Stimulated activated naive CD8-positive, alpha-beta T cell treated with anti-CD3 and anti-CD28 coated beads, Interleukin-15, amount 100 ng/mL, for 72 hours (primary cell): ENCODE data around the gene KCNIP4.
A peak's percentile ranks its signal among the peaks of the same experiment; 100 is the strongest.
"Not testable (repeated sequence)": the region's sequence is repeated elsewhere in the genome, so short reads cannot be mapped to it uniquely, and the experiment has no call there.

Source experiments
- ATAC-seq: fragments of 150-1000 bp; cut with Tn5 transposase; 2 replicates; pipeline ENCODE4 v1.10.0; 2021; ENCODE audit warnings: mild to moderate bottlenecking, moderate library complexity
- DNase-seq, 2 donors: peaks; one replicate each; pipeline ENCODE4 v3.0.0; 2021 to 2022
- H3K27ac Mint-ChIP-seq, 2 donors: one replicate each; pipeline ENCODE4 v1.8.0; 2022; ENCODE audit warnings: mild to moderate bottlenecking in 2 of 2, mixed read lengths in 2 of 2, moderate library complexity in 2 of 2
- H3K27me3 Mint-ChIP-seq: one replicate; pipeline ENCODE4 v1.8.0; 2022; ENCODE audit warnings: mixed read lengths
- H3K4me1 Mint-ChIP-seq: one replicate; pipeline ENCODE4 v1.8.0; 2022; ENCODE audit warnings: mild to moderate bottlenecking, mixed read lengths
- H3K4me3 Mint-ChIP-seq, 2 donors: one replicate each; pipeline ENCODE4 v1.8.0; 2022; ENCODE audit warnings: mild to moderate bottlenecking in 2 of 2, mixed read lengths in 2 of 2, moderate library complexity in 1 of 2
- H3K9me3 Mint-ChIP-seq, 2 donors: one replicate each; pipeline ENCODE4 v1.8.0; 2022; ENCODE audit warnings: mixed read lengths in 2 of 2

Gene KCNIP4

GRCh38 chr4:20760053-20760452, 1188.5 kb downstream of the KCNIP4 start:
- Mint-ChIP-seq H3K27ac (no peak overlapping the region), H3K4me3 (no peak overlapping the region), H3K4me1 (no peaks in the 10 kb centered on the region), H3K27me3 (no peaks in the 10 kb centered on the region), H3K9me3 (no peaks in the 10 kb centered on the region)
- ATAC-seq (no peak), DNase-seq (no peak)

GRCh38 chr4:20754036-20754435, 1194.5 kb downstream of the KCNIP4 start:
- DNase-seq (no peak), ATAC-seq (no peak)
- Mint-ChIP-seq H3K27me3 (no peaks in the 10 kb centered on the region), H3K9me3 (no peaks in the 10 kb centered on the region), H3K4me3 (no peak overlapping the region), H3K27ac (no peak overlapping the region), H3K4me1 (no peaks in the 10 kb centered on the region)

DNA sequence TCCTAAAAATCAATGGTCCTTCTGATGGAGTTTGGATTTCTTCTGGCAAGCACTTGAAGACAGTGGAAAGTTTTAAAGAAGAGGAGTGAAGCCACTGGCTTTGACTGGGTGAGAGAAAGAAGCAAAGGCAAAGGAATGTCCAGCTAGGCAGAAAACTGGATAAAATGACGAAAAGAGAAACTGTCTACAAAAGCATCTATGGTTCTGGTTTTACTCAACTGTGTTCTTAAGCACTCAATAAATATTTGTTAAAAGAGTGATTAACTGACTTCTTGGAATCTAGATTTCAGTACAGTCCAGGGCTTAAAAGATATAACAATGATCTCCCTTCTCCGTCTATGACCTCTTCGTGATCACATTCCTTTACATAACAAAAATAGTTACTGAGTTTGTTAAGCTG, 1195.9 kb downstream of the KCNIP4 start:
- Mint-ChIP-seq H3K27me3 (no peaks in the 10 kb centered on the region), H3K27ac (no peak overlapping the region), H3K4me1 (no peaks in the 10 kb centered on the region), H3K4me3 (no peak overlapping the region), H3K9me3 (no peaks in the 10 kb centered on the region)
- DNase-seq: no peak
- ATAC-seq: no peak

DNA sequence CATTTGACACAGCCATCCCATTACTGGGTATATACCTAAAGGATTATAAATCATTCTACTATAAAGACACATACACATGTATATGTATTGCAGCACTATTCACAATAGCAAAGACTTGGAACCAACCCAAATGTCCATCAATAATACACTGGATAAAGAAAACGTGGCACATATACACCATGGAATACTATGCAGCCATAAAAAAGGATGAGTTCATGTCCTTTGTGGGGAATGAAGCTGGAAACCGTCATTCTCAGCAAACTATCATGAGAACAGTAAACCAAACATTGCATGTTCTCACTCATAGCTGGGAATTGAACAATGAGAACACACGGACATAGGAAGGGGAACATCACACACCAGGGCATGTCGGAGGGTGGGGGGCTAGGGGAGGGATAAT, 1202.6 kb downstream of the KCNIP4 start:
- not testable (repeated sequence) for ATAC-seq, H3K9me3 Mint-ChIP-seq, H3K27me3 Mint-ChIP-seq, DNase-seq, H3K27ac Mint-ChIP-seq, H3K4me3 Mint-ChIP-seq, H3K4me1 Mint-ChIP-seq

- H3K27ac Mint-ChIP-seq: no peak overlapping the region
- DNase-seq: no peak
- H3K4me3 Mint-ChIP-seq: no peak overlapping the region
- peaks cover 28 to 38% of the 10 kb centered on the region in 2 donors for H3K9me3 Mint-ChIP-seq
- ATAC-seq: no peak
- H3K27me3 Mint-ChIP-seq: no peaks in the 10 kb centered on the region
- no peaks in the 10 kb centered on the region for H3K4me1 Mint-ChIP-seq
Observed at GRCh38 chr4:20735931-20736330, 1212.6 kb downstream of the KCNIP4 start.

GRCh38 chr4:20724915-20725314, 1223.7 kb downstream of the KCNIP4 start:
- Mint-ChIP-seq H3K27me3 (no peaks in the 10 kb centered on the region), H3K27ac (no peak overlapping the region), H3K4me1 (no peaks in the 10 kb centered on the region), H3K9me3 (peaks cover 3 to 20% of the 10 kb centered on the region in 2 donors), H3K4me3 (no peak overlapping the region)
- no peak for ATAC-seq
- DNase-seq: no peak

- H3K9me3 Mint-ChIP-seq: peaks cover 3 to 21% of the 10 kb centered on the region in 2 donors
Observed at GRCh38 chr4:20723463-20723862, 1225.1 kb downstream of the KCNIP4 start.

GRCh38 chr4:20723019-20723418, 1225.6 kb downstream of the KCNIP4 start:
- Mint-ChIP-seq H3K27me3 (no peaks in the 10 kb centered on the region), H3K4me1 (no peaks in the 10 kb centered on the region), H3K27ac (no peak overlapping the region), H3K9me3 (peaks cover 3 to 21% of the 10 kb centered on the region in 2 donors), H3K4me3 (no peak overlapping the region)
- DNase-seq (no peak), ATAC-seq (no peak)

More at GRCh38 chr4:20723463-20723862, 1225.1 kb downstream of the KCNIP4 start:
- Mint-ChIP-seq H3K4me1 (no peaks in the 10 kb centered on the region), H3K27ac (no peak overlapping the region), H3K4me3 (no peak overlapping the region), H3K27me3 (no peaks in the 10 kb centered on the region)
- DNase-seq (no peak), ATAC-seq (no peak)

DNA sequence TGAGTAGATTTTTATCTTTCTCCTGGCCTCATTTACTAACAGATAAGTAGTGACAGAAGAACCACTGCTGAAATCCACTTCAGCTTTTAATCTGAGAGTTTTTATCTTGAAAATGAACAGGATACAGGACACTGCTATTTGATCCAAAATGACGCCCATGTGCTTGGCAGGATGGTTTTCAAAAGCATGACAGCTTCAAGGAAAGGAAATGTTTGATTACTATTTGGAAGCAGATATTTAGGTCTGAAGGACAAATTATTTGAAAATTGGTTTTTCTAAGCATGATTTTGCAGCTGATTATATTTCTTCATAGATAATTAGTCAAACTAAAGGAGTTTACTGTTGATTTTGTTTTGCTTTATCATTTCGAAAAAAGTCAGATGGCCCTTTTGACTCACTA, 1237.2 kb downstream of the KCNIP4 start:
- Mint-ChIP-seq H3K4me1 (no peaks in the 10 kb centered on the region), H3K27ac (no peak overlapping the region), H3K4me3 (no peak overlapping the region), H3K27me3 (no peaks in the 10 kb centered on the region), H3K9me3 (peaks cover 0 to 5% of the 10 kb centered on the region in 2 donors)
- ATAC-seq: no peak
- DNase-seq: no peak

DNA sequence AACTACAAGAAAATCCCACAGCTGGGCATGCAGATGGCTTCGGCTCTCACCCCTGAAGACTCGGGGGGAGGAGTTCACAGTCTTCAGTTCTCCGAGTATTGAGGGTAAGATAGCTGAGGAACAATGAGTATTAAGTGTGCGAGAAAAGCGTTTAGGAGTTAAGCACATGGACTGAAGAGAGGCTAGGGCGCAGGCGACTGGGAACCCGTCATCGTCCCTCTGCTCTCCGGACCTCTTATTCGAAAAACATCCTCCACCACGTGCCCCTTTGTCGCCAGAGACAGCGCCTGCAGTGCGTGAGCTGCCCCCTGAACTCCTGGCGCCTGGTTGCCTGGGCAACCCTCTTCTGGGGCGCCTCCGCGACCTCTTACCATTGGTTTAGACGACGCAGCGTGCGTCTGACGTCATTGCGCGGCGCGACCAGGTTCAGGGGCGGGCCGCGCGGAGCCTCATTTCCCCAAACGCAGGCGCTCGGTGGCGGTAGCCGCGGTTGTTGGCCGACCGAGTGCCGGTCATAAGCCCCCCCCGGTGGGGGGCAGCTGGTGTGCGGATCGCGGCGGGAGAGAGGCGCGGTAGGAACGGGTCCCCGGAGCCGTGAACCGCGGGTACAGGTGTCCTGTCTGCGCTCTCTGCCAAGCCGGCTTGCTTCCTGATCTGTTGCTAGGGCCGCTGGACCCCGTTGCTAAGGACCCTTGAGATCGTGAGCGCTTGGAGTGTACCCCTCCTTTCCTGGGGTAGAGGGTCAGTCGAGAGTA, 1248.4 kb downstream of the KCNIP4 start, which contains the start of gene PACRGL:
Gene PACRGL (plus strand): TSS at position 452 of the 755 bp plus-strand sequence. CDS start 4,024 bp downstream, outside the sequence.
- no peaks in the 10 kb centered on the region for H3K27me3 Mint-ChIP-seq
- peak; percentile 100 for ATAC-seq
- peak within 1 kb of the TSS; percentile 91 to 93 for H3K4me3 Mint-ChIP-seq
- H3K4me1 Mint-ChIP-seq: peaks cover 51% of the 10 kb centered on the region
- peak; percentile 89 to 93 for DNase-seq
- peak within 1 kb of the TSS; percentile 96 for H3K27ac Mint-ChIP-seq
- no peaks in the 10 kb centered on the region for H3K9me3 Mint-ChIP-seq

- H3K9me3 Mint-ChIP-seq: no peaks in the 10 kb centered on the region
- H3K4me1 Mint-ChIP-seq: peaks cover 49% of the 10 kb centered on the region
- no peak overlapping the region for H3K27ac Mint-ChIP-seq
- DNase-seq (no peak), ATAC-seq (no peak)
- peak overlapping the region in 1 of 2 donors; percentile 46 for H3K4me3 Mint-ChIP-seq
- H3K27me3 Mint-ChIP-seq: no peaks in the 10 kb centered on the region
Observed at GRCh38 chr4:20698820-20699219, 1249.8 kb downstream of the KCNIP4 start.

- H3K27ac Mint-ChIP-seq: peak overlapping the region in 1 of 2 donors; percentile 29
- H3K4me1 Mint-ChIP-seq: peaks cover 45% of the 10 kb centered on the region
- no peaks in the 10 kb centered on the region for H3K9me3 Mint-ChIP-seq
- DNase-seq: no peak
- no peaks in the 10 kb centered on the region for H3K27me3 Mint-ChIP-seq
- no peak overlapping the region for H3K4me3 Mint-ChIP-seq
- no peak for ATAC-seq
Observed at GRCh38 chr4:20698382-20698781, 1250.2 kb downstream of the KCNIP4 start.

- Mint-ChIP-seq H3K4me1 (peaks cover 30% of the 10 kb centered on the region), H3K27me3 (no peaks in the 10 kb centered on the region), H3K9me3 (no peaks in the 10 kb centered on the region), H3K27ac (no peak overlapping the region), H3K4me3 (no peak overlapping the region)
- ATAC-seq (no peak), DNase-seq (no peak)
Observed at GRCh38 chr4:20696815-20697214, 1251.8 kb downstream of the KCNIP4 start.

DNA sequence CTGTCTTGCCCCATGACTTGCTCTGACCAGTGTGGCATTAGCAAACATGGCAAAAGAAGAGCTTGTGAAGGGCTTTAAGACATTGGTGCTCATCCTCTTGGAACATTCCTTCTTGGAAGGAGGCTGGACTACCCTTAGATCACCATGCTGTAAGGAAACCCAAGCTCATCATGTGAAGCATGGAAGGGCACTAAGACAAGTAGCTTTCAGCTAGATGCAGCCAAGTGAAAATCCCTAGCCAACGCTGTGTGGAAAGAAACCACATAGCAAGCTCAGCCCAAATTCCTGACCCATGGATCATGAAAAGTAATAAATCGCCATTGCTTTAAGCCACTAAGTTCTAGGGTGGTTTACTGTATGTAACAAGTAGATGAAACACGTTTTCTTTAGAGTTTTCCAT, 1260.7 kb downstream of the KCNIP4 start:
- no peak overlapping the region for H3K27ac Mint-ChIP-seq
- DNase-seq (no peak), ATAC-seq (no peak)
- no peaks in the 10 kb centered on the region for H3K9me3 Mint-ChIP-seq
- no peak overlapping the region for H3K4me3 Mint-ChIP-seq
- H3K4me1 Mint-ChIP-seq: no peaks in the 10 kb centered on the region
- peaks cover 19% of the 10 kb centered on the region for H3K27me3 Mint-ChIP-seq

DNA sequence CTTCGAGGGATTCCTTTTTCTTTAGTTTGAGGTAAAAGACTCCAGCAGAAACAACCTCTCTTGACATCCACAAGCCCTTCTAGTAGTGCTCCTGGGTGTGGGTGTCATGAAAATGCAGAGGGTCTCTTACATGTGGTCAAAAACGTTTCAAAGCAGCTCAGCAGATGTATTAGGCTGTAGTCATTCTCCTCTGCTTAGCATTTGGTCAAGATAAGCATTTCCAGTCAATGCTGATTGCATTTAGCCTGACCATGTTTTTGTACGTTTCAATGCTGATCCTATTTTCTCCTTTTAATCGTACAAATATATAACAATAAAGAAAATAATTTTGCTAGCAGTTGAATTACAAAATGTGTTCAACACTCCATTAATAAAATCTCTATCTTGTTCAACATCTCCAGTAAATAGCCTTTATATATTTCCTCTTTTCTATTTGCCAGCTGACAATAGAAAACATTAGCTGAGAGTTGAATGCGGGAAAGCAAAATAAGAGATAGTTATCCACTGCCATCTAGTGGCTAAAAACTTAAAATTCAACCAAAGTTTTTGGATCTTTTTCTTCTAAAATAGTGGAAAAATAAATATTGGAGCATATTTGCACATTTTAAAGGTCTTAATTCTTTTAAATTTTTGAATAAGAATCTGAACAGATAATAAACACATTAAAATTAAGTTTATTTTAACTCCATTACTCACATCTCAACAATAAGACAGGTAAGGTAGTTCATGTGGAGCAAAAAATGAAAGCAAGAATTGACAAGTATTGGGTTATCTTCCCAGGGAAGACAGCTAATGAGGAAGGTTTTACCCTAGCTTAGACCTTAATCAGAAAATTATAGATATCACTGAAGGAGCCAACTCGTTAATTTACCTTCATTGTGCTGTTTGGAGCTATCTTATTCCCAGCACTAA, 1263.5 kb downstream of the KCNIP4 start:
- Mint-ChIP-seq H3K4me1 (no peaks in the 10 kb centered on the region), H3K27me3 (peaks cover 26% of the 10 kb centered on the region), H3K27ac (no peak overlapping the region), H3K4me3 (no peak overlapping the region), H3K9me3 (no peaks in the 10 kb centered on the region)
- ATAC-seq: no peak
- no peak for DNase-seq

GRCh38 chr4:20683766-20684165, 1264.8 kb downstream of the KCNIP4 start:
- Mint-ChIP-seq H3K4me1 (no peaks in the 10 kb centered on the region), H3K4me3 (no peak overlapping the region), H3K27me3 (peaks cover 23% of the 10 kb centered on the region), H3K27ac (no peak overlapping the region), H3K9me3 (no peaks in the 10 kb centered on the region)
- no peak for ATAC-seq
- no peak for DNase-seq
